ENCODE measurements around the gene FANCI. TPM values are rescaled to one million over a fixed set of nuclear protein-coding genes. Genes with fewer than 3 reads are reported as not detected.
A peak's percentile ranks its signal among the peaks of the same experiment; 100 is the strongest.

Gene FANCI
- total and polyA plus RNA-seq, 10 donors, result 4.4 to 19.4 (median 13.7) TPM

DNA sequence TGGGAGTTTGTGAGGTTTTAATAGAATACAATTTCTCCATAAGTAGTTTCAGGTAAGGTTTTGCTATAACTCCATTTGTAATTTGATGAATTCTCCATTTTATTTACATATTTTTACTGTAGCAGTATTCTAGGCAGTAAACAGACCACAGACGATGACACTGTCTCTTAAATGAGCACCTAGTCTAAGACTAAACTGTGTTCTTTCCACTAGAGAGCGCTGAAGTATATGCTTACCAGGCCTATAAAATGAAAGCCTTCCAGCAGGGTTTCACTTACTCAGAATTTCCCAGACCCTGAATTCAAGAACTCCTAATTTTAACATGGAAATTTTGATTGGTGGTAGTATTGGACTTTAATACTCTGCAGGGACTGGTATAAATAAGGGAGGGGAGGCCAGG, 49.2 kb downstream of the FANCI start:
- intact Hi-C loops (cut with DNase I; ENCODE audit: low total_unique reads), result no loop called here
- no peak overlapping the region for H3K4me3 ChIP-seq
- WGBS, 5 donors, result 91 to 98% (median 96%) methylated on average over 2 of the region's 2 CpGs
- peaks cover 0 to 82% (median 10%) of the 10 kb centered on the region in 6 donors for H3K36me3 ChIP-seq
- no peaks in the 10 kb centered on the region for H3K4me1 ChIP-seq
- H3K27ac ChIP-seq, result no peak overlapping the region
- TF ChIP-seq POLR2AphosphoS5 (IDR thresholded peaks at IDR 0.05) (no peak), POLR2A (IDR thresholded peaks at IDR 0.05) (no peak)
- TF ChIP-seq, protein P1, sequence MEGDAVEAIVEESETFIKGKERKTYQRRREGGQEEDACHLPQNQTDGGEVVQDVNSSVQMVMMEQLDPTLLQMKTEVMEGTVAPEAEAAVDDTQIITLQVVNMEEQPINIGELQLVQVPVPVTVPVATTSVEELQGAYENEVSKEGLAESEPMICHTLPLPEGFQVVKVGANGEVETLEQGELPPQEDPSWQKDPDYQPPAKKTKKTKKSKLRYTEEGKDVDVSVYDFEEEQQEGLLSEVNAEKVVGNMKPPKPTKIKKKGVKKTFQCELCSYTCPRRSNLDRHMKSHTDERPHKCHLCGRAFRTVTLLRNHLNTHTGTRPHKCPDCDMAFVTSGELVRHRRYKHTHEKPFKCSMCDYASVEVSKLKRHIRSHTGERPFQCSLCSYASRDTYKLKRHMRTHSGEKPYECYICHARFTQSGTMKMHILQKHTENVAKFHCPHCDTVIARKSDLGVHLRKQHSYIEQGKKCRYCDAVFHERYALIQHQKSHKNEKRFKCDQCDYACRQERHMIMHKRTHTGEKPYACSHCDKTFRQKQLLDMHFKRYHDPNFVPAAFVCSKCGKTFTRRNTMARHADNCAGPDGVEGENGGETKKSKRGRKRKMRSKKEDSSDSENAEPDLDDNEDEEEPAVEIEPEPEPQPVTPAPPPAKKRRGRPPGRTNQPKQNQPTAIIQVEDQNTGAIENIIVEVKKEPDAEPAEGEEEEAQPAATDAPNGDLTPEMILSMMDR (IDR thresholded peaks at IDR 0.05 in 8 of 11, conservative IDR thresholded peaks at IDR 0.05 in 3 of 11), result no peak
- H3K9me3 ChIP-seq, result no peaks in the 10 kb centered on the region
- no peak for DNase-seq
- no peaks in the 10 kb centered on the region for H3K27me3 ChIP-seq (replicated peaks in 1 of 7)

DNA sequence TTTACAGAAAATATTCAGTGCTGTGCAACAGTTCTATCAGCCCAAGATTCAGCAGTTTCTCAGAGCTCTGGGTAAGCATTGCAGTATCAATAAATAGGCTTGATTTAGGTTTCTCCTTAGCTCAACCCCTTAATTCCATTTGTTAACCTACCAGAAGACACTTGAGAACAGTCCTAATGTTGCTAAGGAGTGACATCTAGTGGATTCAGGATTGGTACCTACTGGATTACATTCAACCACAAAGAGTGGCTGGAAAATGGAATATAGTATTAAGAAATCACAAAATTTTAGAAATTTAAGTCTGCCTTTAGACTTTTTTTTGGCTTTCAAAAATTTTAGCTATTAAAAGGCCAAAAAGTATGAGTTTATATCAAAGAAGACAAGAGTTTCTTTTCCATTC, 56.1 kb downstream of the FANCI start:
- Histone ChIP-seq H3K9me3 (peaks cover 0 to 4% (median 0%) of the 10 kb centered on the region in 8 donors), H3K4me1 (no peaks in the 10 kb centered on the region), H3K27ac (no peak overlapping the region), H3K4me3 (no peak overlapping the region), H3K27me3 (replicated peaks in 1 of 7) (no peaks in the 10 kb centered on the region), H3K36me3 (peaks cover 0 to 68% (median 6%) of the 10 kb centered on the region in 6 donors)
- intact Hi-C loops (cut with DNase I; ENCODE audit: low total_unique reads), result no loop called here
- no peak for TF ChIP-seq POLR2A (IDR thresholded peaks at IDR 0.05)
- TF ChIP-seq, protein P1 (IDR thresholded peaks at IDR 0.05 in 8 of 11, conservative IDR thresholded peaks at IDR 0.05 in 3 of 11), result peak in 1 of 11 experiments; percentile 24
- no peak for TF ChIP-seq POLR2AphosphoS5 (IDR thresholded peaks at IDR 0.05)
- DNase-seq, result no peak

DNA sequence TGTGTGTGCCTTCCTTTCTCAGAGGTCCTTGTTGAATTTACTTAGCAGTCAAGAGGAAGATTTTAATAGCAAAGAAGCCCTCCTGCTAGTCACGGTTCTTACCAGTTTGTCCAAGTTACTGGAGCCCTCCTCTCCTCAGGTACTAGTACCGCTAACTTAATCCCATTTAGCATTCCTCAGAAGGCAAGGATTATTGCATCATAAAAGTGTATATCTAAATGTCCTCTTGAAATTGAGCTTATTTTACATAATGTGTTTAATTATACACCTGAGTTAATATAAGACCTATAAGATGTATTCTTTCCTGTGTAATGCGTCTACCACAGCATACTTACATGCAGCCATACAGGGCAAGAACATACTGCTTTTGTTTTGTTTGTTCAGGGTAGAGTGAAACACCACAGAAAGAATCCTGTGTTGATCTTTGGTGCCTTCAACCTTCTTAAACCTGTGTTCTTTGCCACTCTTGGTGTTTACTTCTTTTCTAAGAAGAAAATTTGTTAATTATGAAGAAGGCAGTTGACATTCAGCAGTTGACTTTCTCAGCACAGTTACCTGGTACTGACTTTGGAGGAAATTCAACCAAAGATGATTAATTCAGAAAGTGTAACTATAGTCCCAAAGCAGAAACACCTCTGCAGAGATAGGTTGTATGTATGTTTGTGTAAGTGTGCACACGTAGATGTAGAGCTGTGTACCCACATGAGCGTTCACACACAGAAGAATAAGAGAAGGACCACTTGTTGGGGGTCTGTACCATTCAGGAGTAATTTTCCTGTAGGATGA, 57.7 kb downstream of the FANCI start:
- Histone ChIP-seq H3K9me3 (peaks cover 0 to 4% (median 0%) of the 10 kb centered on the region in 8 donors), H3K27me3 (replicated peaks in 1 of 7) (no peaks in the 10 kb centered on the region), H3K4me1 (no peaks in the 10 kb centered on the region), H3K36me3 (peaks cover 0 to 71% (median 8%) of the 10 kb centered on the region in 6 donors), H3K4me3 (no peak overlapping the region), H3K27ac (no peak overlapping the region)
- DNase-seq, result no peak
- 85 to 96% (median 86%) methylated on average over 5 of the region's 5 CpGs for WGBS, 5 donors
- TF ChIP-seq POLR2AphosphoS5 (IDR thresholded peaks at IDR 0.05) (no peak), POLR2A (IDR thresholded peaks at IDR 0.05) (no peak)
- TF ChIP-seq, protein P1 (IDR thresholded peaks at IDR 0.05 in 8 of 11, conservative IDR thresholded peaks at IDR 0.05 in 3 of 11), result no peak
- intact Hi-C loops (cut with DNase I; ENCODE audit: low total_unique reads), result no loop called here

DNA sequence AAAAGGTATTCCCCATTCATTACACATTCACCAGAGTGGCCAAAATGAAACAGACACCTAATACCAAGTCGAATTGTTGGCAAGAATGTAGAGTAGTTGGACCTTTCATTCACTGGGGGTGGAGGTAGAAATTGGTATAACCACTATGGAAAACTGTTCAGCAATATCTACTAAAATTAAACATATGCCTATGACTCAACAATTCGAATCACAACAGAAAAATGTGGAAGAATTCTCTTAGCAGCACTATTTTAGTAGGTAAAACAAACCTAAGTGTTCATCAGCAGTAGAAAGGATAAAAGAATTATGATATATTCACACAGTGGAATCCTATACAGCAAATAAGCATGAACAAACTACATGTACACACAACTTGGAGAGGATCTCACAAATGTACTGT, 60.2 kb downstream of the FANCI start:
- TF ChIP-seq POLR2AphosphoS5 (IDR thresholded peaks at IDR 0.05), result no peak
- TF ChIP-seq, protein P1 (IDR thresholded peaks at IDR 0.05 in 8 of 11, conservative IDR thresholded peaks at IDR 0.05 in 3 of 11), result no peak
- TF ChIP-seq POLR2A (IDR thresholded peaks at IDR 0.05), result no peak
- no peak overlapping the region for H3K27ac ChIP-seq
- no peaks in the 10 kb centered on the region for H3K4me1 ChIP-seq
- H3K27me3 ChIP-seq (replicated peaks in 1 of 7), result no peaks in the 10 kb centered on the region
- no peaks in the 10 kb centered on the region for H3K9me3 ChIP-seq
- H3K4me3 ChIP-seq, result no peak overlapping the region
- 96 to 98% (median 96%) methylated on average over 2 of the region's 2 CpGs for WGBS, 5 donors
- DNase-seq, result no peak
- peaks cover 0 to 96% (median 11%) of the 10 kb centered on the region in 6 donors for H3K36me3 ChIP-seq
- intact Hi-C loops (cut with DNase I; ENCODE audit: low total_unique reads), result no loop called here
